ENCODE results near the gene LRRC3. TPM values are rescaled to one million over a fixed set of nuclear protein-coding genes. Genes with fewer than 3 reads are reported as not detected.

LRRC3 gene
- total and polyA plus RNA-seq, 4 donors: 3.0 to 14.2 (median 7.5) TPM

DNA sequence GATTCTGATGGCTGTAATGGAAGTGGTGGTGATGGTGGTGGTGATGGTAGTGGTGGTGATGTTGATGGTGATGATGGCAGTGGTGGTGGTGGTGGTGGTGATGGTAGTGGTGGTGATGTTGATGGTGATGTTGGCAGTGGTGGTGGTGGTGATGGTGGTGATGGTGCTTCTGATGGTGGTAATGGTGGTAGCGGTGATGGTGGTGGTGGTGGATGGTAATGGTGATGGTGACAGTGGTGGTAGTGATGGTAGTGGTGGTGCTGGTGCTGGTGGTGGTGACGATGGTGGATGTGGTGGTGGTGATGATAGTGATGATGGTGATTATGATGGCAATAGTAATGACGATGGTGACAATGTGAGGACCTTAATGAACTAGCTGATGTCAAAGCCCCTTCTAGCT, 35.6 kb upstream of the LRRC3 start:
- Histone ChIP-seq H3K36me3 (ENCODE audit: control insufficient read depth in 4 of 4, insufficient read depth in 3 of 4, low read depth in 1 of 4, low read length in 3 of 4) (no peaks in the 10 kb centered on the region), H3K4me3 (ENCODE audit: low read depth in 1 of 3, low read length in 3 of 3) (no peak overlapping the region), H3K27ac (ENCODE audit: low read depth in 1 of 2, low read length in 2 of 2) (no peak overlapping the region), H3K27me3 (ENCODE audit: control insufficient read depth in 4 of 4, insufficient read depth in 4 of 4, low read length in 3 of 4) (no peaks in the 10 kb centered on the region), H3K9ac (ENCODE audit: low read depth in 1 of 2, low read length in 2 of 2) (no peak overlapping the region), H3K4me1 (ENCODE audit: control insufficient read depth in 4 of 4, insufficient read depth in 4 of 4, low read length in 3 of 4) (no peaks in the 10 kb centered on the region), H3K9me3 (ENCODE audit: control insufficient read depth in 4 of 4, low read length in 3 of 4) (no peaks in the 10 kb centered on the region)
- 97% methylated on average over 3 of the region's 3 CpGs for WGBS
- TF ChIP-seq YY1 (IDR thresholded peaks at IDR 0.05) (no peak), GABPA (IDR thresholded peaks at IDR 0.05 in 1 of 2, conservative IDR thresholded peaks at IDR 0.05 in 1 of 2) (no peak), RAD21 (IDR thresholded peaks at IDR 0.05) (no peak), HNF4A (conservative IDR thresholded peaks at IDR 0.05) (no peak)
- TF ChIP-seq, protein P1, sequence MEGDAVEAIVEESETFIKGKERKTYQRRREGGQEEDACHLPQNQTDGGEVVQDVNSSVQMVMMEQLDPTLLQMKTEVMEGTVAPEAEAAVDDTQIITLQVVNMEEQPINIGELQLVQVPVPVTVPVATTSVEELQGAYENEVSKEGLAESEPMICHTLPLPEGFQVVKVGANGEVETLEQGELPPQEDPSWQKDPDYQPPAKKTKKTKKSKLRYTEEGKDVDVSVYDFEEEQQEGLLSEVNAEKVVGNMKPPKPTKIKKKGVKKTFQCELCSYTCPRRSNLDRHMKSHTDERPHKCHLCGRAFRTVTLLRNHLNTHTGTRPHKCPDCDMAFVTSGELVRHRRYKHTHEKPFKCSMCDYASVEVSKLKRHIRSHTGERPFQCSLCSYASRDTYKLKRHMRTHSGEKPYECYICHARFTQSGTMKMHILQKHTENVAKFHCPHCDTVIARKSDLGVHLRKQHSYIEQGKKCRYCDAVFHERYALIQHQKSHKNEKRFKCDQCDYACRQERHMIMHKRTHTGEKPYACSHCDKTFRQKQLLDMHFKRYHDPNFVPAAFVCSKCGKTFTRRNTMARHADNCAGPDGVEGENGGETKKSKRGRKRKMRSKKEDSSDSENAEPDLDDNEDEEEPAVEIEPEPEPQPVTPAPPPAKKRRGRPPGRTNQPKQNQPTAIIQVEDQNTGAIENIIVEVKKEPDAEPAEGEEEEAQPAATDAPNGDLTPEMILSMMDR (IDR thresholded peaks at IDR 0.05; ENCODE audit: low read depth, low read length, missing input control): no peak
- TF ChIP-seq, protein P2, sequence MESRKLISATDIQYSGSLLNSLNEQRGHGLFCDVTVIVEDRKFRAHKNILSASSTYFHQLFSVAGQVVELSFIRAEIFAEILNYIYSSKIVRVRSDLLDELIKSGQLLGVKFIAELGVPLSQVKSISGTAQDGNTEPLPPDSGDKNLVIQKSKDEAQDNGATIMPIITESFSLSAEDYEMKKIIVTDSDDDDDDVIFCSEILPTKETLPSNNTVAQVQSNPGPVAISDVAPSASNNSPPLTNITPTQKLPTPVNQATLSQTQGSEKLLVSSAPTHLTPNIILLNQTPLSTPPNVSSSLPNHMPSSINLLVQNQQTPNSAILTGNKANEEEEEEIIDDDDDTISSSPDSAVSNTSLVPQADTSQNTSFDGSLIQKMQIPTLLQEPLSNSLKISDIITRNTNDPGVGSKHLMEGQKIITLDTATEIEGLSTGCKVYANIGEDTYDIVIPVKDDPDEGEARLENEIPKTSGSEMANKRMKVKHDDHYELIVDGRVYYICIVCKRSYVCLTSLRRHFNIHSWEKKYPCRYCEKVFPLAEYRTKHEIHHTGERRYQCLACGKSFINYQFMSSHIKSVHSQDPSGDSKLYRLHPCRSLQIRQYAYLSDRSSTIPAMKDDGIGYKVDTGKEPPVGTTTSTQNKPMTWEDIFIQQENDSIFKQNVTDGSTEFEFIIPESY (IDR thresholded peaks at IDR 0.05): no peak
- TF ChIP-seq, protein P3, sequence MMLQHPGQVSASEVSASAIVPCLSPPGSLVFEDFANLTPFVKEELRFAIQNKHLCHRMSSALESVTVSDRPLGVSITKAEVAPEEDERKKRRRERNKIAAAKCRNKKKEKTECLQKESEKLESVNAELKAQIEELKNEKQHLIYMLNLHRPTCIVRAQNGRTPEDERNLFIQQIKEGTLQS (IDR thresholded peaks at IDR 0.05): no peak
- TF ChIP-seq, protein P4, sequence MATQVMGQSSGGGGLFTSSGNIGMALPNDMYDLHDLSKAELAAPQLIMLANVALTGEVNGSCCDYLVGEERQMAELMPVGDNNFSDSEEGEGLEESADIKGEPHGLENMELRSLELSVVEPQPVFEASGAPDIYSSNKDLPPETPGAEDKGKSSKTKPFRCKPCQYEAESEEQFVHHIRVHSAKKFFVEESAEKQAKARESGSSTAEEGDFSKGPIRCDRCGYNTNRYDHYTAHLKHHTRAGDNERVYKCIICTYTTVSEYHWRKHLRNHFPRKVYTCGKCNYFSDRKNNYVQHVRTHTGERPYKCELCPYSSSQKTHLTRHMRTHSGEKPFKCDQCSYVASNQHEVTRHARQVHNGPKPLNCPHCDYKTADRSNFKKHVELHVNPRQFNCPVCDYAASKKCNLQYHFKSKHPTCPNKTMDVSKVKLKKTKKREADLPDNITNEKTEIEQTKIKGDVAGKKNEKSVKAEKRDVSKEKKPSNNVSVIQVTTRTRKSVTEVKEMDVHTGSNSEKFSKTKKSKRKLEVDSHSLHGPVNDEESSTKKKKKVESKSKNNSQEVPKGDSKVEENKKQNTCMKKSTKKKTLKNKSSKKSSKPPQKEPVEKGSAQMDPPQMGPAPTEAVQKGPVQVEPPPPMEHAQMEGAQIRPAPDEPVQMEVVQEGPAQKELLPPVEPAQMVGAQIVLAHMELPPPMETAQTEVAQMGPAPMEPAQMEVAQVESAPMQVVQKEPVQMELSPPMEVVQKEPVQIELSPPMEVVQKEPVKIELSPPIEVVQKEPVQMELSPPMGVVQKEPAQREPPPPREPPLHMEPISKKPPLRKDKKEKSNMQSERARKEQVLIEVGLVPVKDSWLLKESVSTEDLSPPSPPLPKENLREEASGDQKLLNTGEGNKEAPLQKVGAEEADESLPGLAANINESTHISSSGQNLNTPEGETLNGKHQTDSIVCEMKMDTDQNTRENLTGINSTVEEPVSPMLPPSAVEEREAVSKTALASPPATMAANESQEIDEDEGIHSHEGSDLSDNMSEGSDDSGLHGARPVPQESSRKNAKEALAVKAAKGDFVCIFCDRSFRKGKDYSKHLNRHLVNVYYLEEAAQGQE (IDR thresholded peaks at IDR 0.05): no peak
- no peak for DNase-seq (ENCODE audit: low spot score)

DNA sequence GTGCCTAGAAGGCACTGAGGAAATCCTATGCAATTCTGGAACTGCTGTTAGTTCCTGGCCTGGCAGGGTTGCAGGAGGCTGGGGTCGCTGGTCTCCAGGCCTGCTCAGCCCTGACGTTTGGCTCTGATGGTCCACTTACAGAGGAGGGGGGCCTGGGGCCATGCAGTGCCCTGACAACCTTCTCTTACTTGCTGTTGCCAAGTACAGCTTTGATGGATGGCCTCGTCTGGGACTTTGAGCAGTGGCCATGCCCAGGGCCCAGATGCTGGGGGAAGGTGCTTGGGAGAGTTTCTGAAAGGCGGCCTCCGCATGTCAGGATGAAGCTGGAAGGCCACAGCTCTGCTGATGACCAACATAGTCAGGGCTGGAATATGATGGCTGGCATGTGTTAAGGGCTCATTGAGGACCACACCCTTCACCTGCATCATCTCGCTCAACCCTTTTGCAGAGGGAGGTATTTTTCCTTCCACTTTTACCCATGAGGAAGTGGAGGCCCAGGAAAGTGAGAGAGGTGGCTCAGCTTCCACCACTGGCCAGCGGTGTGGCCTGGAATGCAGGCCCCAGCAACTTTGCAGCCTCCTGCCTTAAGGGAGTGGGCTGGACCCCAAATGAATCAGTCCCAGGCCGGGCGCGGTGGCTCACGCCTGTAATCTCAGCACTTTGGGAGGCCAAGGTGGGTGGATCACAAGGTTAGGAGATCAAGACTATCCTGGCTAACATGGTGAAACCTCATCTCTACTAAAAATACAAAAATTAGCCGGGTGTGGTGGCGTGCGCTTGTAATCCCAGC, 34.7 kb upstream of the LRRC3 start:
- no peak for DNase-seq (ENCODE audit: low spot score)
- no peak overlapping the region for H3K27ac ChIP-seq (ENCODE audit: low read depth in 1 of 2, low read length in 2 of 2)
- H3K36me3 ChIP-seq (ENCODE audit: control insufficient read depth in 4 of 4, insufficient read depth in 3 of 4, low read depth in 1 of 4, low read length in 3 of 4): no peaks in the 10 kb centered on the region
- H3K9me3 ChIP-seq (ENCODE audit: control insufficient read depth in 4 of 4, low read length in 3 of 4): no peaks in the 10 kb centered on the region
- H3K4me1 ChIP-seq (ENCODE audit: control insufficient read depth in 4 of 4, insufficient read depth in 4 of 4, low read length in 3 of 4): no peaks in the 10 kb centered on the region
- no peak overlapping the region for H3K4me3 ChIP-seq (ENCODE audit: low read depth in 1 of 3, low read length in 3 of 3)
- no peaks in the 10 kb centered on the region for H3K27me3 ChIP-seq (ENCODE audit: control insufficient read depth in 4 of 4, insufficient read depth in 4 of 4, low read length in 3 of 4)
- WGBS: 84% methylated on average over 14 of the region's 14 CpGs
- no peak overlapping the region for H3K9ac ChIP-seq (ENCODE audit: low read depth in 1 of 2, low read length in 2 of 2)
- TF ChIP-seq FOXA2 (IDR thresholded peaks at IDR 0.05) (no peak), SP1 (IDR thresholded peaks at IDR 0.05) (no peak), GABPA (IDR thresholded peaks at IDR 0.05 in 1 of 2, conservative IDR thresholded peaks at IDR 0.05 in 1 of 2) (no peak), FOXA1 (IDR thresholded peaks at IDR 0.05) (no peak), YY1 (IDR thresholded peaks at IDR 0.05) (no peak), RAD21 (IDR thresholded peaks at IDR 0.05) (no peak), EGR1 (IDR thresholded peaks at IDR 0.05; ENCODE audit: low read depth in 2 of 2) (no peak), HNF4G (IDR thresholded peaks at IDR 0.05) (no peak), TAF1 (conservative IDR thresholded peaks at IDR 0.05) (no peak), HNF4A (conservative IDR thresholded peaks at IDR 0.05) (no peak), JUND (IDR thresholded peaks at IDR 0.05) (no peak), NR2F2 (IDR thresholded peaks at IDR 0.05) (no peak)
- TF ChIP-seq, protein P1 (IDR thresholded peaks at IDR 0.05; ENCODE audit: low read depth, low read length, missing input control): no peak
- TF ChIP-seq, protein P3 (IDR thresholded peaks at IDR 0.05): no peak
- TF ChIP-seq, protein P5, sequence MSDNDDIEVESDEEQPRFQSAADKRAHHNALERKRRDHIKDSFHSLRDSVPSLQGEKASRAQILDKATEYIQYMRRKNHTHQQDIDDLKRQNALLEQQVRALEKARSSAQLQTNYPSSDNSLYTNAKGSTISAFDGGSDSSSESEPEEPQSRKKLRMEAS (IDR thresholded peaks at IDR 0.05): no peak
- TF ChIP-seq, protein P2 (IDR thresholded peaks at IDR 0.05): no peak
